Ishikawa (cell line): ENCODE data around the gene ZNF358.
A peak's percentile ranks its signal among the peaks of the same experiment; 100 is the strongest.

ENCODE experiments used
- CEBPB ChIP-seq: IDR thresholded peaks from 2 replicates; pipeline ENCODE4 v1.6.1; 2012
- CREB1 ChIP-seq: IDR thresholded peaks from 2 replicates; pipeline ENCODE4 v1.6.1; 2012; ENCODE audit warnings: low read depth
- EGR1 ChIP-seq: IDR thresholded peaks from 2 replicates; pipeline ENCODE4 v1.6.1; 2012
- EP300 ChIP-seq: IDR thresholded peaks from 2 replicates; pipeline ENCODE4 v1.6.1; 2012; ENCODE audit warnings: borderline replicate concordance
- FOXM1 ChIP-seq: IDR thresholded peaks from 2 replicates; pipeline ENCODE4 v1.6.1; 2012; ENCODE audit warnings: low read depth, borderline replicate concordance
- MAX ChIP-seq: IDR thresholded peaks from 2 replicates; pipeline ENCODE4 v1.6.1; 2012
- NFIC ChIP-seq: IDR thresholded peaks from 2 replicates; pipeline ENCODE4 v1.6.1; 2012
- RAD21 ChIP-seq: IDR thresholded peaks from 2 replicates; pipeline ENCODE4 v1.6.1; 2012; ENCODE audit warnings: low read depth
- TAF1 ChIP-seq: IDR thresholded peaks from 2 replicates; pipeline ENCODE4 v1.6.1; 2012; ENCODE audit warnings: low read depth, mild to moderate bottlenecking
- TCF12 ChIP-seq: IDR thresholded peaks from 2 replicates; pipeline ENCODE4 v1.6.1; 2012; ENCODE audit warnings: low read depth
- TEAD4 ChIP-seq: IDR thresholded peaks from 2 replicates; pipeline ENCODE4 v1.6.1; 2012
- YY1 ChIP-seq: IDR thresholded peaks from 2 replicates; pipeline ENCODE4 v1.6.1; 2012; ENCODE audit warnings: low read depth
- ZBTB7A ChIP-seq: IDR thresholded peaks from 2 replicates; pipeline ENCODE4 v1.6.1; 2012; ENCODE audit warnings: low read depth
- TF ChIP-seq, protein P1 (sequence below): IDR thresholded peaks from 2 replicates; pipeline ENCODE4 v1.6.1; 2012; ENCODE audit warnings: low read depth, mild to moderate bottlenecking
- TF ChIP-seq, protein P2 (sequence below): IDR thresholded peaks from 2 replicates; pipeline ENCODE4 v1.6.1; 2012

ZNF358 gene

DNA sequence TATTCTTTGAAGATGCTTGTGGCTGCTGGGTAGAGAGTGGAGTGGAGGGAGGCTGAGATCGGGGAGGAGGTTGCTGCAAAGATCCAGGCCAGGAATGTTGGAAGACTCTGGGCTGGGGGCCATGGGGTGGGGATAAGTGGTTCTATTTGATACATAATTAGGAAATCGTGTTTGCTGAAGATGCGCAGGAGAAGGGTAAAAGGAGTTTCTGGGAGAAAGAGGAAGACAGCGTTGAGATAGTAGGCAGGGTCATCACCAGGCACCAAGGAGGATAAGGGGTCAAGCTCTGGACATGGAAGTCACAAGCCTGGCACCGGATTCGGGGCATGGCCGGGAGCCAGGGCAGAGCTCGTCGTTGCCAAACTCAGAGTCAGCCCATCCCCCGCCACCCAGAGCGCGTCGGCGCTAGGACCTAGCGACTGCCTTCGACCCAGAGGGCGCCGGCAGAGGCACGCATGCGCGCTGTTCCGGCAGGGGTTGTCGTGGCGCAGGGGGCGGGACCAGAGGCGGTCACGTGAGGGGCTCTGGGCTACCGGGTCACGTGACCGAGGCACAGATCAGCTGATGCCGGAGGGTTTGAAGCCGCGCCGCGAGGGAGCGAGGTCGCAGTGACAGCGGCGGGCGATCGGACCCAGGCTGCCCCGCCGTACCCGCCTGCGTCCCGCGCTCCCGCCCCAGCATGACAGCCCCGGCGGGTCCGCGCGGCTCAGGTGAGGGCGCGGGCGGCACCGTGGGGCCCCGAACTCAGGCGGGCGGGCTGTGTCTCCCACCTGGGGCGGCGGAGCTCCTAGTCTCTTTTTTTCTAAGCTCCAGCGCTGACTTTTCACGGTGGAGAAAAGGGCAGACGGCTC lies 6.4 kb downstream of the ZNF358 start, which contains the start of gene MCOLN1:
TSS of gene MCOLN1 (plus strand) at position 553 of the 851 bp plus-strand sequence. CDS start at position 680, 127 bp downstream.
- no peak for TF ChIP-seq FOXM1
- TF ChIP-seq YY1 = peak; percentile 47; the same call in 1 of the 2 replicates
- TF ChIP-seq CREB1 = no peak
- peak; percentile 72 for TF ChIP-seq NFIC
- TF ChIP-seq TAF1 = peak; percentile 22; the same call in 1 of the 2 replicates
- TF ChIP-seq, protein P1, sequence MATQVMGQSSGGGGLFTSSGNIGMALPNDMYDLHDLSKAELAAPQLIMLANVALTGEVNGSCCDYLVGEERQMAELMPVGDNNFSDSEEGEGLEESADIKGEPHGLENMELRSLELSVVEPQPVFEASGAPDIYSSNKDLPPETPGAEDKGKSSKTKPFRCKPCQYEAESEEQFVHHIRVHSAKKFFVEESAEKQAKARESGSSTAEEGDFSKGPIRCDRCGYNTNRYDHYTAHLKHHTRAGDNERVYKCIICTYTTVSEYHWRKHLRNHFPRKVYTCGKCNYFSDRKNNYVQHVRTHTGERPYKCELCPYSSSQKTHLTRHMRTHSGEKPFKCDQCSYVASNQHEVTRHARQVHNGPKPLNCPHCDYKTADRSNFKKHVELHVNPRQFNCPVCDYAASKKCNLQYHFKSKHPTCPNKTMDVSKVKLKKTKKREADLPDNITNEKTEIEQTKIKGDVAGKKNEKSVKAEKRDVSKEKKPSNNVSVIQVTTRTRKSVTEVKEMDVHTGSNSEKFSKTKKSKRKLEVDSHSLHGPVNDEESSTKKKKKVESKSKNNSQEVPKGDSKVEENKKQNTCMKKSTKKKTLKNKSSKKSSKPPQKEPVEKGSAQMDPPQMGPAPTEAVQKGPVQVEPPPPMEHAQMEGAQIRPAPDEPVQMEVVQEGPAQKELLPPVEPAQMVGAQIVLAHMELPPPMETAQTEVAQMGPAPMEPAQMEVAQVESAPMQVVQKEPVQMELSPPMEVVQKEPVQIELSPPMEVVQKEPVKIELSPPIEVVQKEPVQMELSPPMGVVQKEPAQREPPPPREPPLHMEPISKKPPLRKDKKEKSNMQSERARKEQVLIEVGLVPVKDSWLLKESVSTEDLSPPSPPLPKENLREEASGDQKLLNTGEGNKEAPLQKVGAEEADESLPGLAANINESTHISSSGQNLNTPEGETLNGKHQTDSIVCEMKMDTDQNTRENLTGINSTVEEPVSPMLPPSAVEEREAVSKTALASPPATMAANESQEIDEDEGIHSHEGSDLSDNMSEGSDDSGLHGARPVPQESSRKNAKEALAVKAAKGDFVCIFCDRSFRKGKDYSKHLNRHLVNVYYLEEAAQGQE = no peak
- TF ChIP-seq, protein P2, sequence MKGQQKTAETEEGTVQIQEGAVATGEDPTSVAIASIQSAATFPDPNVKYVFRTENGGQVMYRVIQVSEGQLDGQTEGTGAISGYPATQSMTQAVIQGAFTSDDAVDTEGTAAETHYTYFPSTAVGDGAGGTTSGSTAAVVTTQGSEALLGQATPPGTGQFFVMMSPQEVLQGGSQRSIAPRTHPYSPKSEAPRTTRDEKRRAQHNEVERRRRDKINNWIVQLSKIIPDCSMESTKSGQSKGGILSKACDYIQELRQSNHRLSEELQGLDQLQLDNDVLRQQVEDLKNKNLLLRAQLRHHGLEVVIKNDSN = peak; percentile 100
- no peak for TF ChIP-seq TEAD4
- no peak for TF ChIP-seq EGR1
- no peak; the same call in 1 of the 2 replicates for TF ChIP-seq CEBPB
- TF ChIP-seq ZBTB7A = no peak
- TF ChIP-seq EP300 = peak; percentile 52
- TF ChIP-seq RAD21 = no peak; the same call in 1 of the 2 replicates
- peak; percentile 86 for TF ChIP-seq MAX
- peak; percentile 54; the same call in 1 of the 2 replicates for TF ChIP-seq TCF12

GRCh38 chr19:7522923-7523667 lies 7.2 kb downstream of the ZNF358 start:
- TF ChIP-seq TAF1 (no peak), FOXM1 (no peak), CREB1 (no peak), CEBPB (0 out of 2 replicates have a peak, but pooled peaks have one; percentile 37)

GRCh38 chr19:7524523-7524922 lies 8.6 kb downstream of the ZNF358 start:
- TF ChIP-seq YY1 (no peak), RAD21 (no peak), CEBPB (no peak), NFIC (no peak), TEAD4 (no peak), MAX (no peak), ZBTB7A (no peak)
- TF ChIP-seq, protein P2 = no peak
- TF ChIP-seq, protein P1 = no peak

DNA sequence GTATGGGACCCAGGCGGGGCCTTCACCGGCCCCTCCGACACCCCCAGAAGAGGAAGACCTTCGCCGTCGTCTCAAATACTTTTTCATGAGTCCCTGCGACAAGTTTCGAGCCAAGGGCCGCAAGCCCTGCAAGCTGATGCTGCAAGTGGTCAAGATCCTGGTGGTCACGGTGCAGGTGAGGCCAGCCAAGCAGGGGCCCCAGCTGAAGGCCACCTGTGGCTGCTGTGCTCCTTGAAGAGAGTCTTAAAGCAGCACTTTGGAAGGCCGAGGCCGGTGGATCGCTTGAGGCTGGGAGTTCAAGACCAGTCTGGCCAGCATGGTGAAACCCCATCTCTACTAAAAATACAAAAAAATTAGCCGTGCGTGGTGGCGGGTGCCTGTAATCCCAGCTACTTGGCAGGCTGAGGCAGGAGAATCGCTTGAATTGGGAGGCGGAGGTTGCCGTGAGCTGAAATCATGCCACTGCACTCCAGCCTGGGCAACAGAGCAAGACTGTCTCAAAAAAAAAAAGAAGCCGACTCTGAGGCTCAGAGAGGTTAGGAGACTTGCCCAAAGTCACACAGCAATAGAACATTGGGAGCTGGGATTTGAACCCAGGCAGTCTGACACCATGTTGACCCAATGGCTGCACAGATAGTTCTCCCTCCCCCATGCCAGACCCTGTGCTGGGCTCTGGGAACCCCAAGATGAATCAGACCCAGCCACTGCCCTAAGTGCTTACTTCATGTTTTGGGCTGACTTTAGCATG lies 9.3 kb downstream of the ZNF358 start:
- TF ChIP-seq NFIC = no peak
- no peak for TF ChIP-seq ZBTB7A
- no peak for TF ChIP-seq CREB1
- TF ChIP-seq YY1 = no peak
- no peak for TF ChIP-seq MAX
- no peak for TF ChIP-seq TAF1
- no peak for TF ChIP-seq EGR1
- TF ChIP-seq TEAD4 = no peak
- TF ChIP-seq, protein P2 = no peak
- TF ChIP-seq FOXM1 = no peak
- no peak for TF ChIP-seq TCF12
- no peak for TF ChIP-seq CEBPB
- TF ChIP-seq, protein P1 = no peak
- no peak for TF ChIP-seq EP300
- no peak for TF ChIP-seq RAD21
